Measurements from ENCODE around the gene SLIT3.

SLIT3 gene

DNA sequence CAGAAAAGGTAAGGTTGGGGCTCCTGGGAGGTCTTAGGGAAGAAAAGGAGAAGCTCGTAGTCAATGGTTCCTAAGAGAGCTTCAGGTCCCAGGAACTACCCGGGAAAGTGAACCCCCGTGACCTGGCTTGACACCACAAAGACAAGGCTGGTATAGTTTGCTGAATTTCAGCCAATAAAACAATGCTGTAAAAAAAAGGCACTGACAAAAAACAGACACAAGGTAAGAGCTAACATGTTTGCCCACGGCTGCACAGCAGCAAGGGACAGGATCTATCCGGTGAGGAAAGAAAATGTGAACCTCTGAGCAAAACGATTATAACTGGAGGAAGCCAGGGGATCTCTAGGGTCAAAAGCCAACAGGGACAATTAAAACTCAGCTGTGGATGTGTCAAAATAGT, 17.1 kb downstream of the SLIT3 start:
- H3K4me3 ChIP-seq (ENCODE audit: low read length) = no peak overlapping the region
- WGBS = 91% methylated on average over 6 of the region's 6 CpGs
- H3K27me3 ChIP-seq (ENCODE audit: insufficient read depth, low read length) = no peaks in the 10 kb centered on the region; the same call in 1 of the 2 replicates
- H3K27ac ChIP-seq (ENCODE audit: low read depth, low read length) = no peak overlapping the region
- no peak overlapping the region for H3K9ac ChIP-seq (ENCODE audit: low read depth, low read length)
- H3K9me3 ChIP-seq (ENCODE audit: insufficient read depth, low read depth, low read length) = no peaks in the 10 kb centered on the region
- H3K36me3 ChIP-seq (ENCODE audit: insufficient read depth, low read length) = no peaks in the 10 kb centered on the region
- H3K4me1 ChIP-seq (ENCODE audit: insufficient read depth, low read length) = peaks cover 9% of the 10 kb centered on the region

DNA sequence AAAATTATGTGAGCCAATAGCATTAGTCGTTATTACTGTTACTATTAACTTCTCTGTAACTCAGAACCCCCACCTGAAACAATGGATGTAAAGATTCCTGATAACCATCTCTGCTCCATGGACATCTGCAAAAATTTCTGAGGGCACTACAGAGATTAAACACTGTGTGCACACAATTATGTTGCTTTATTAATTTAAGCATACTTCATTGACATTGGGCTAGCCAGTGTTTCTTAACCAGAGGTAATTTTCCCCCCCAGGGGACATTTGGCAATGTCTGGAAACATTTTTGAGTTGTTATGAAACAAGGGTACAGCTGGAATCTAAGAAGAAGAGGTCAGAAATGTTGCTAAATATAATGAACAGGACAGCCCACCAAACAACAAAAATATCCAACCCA, 19.3 kb downstream of the SLIT3 start:
- Histone ChIP-seq H3K9ac (ENCODE audit: low read depth, low read length) (no peak overlapping the region), H3K4me1 (ENCODE audit: insufficient read depth, low read length) (peaks cover 14% of the 10 kb centered on the region), H3K27ac (ENCODE audit: low read depth, low read length) (no peak overlapping the region), H3K4me3 (ENCODE audit: low read length) (no peak overlapping the region), H3K36me3 (ENCODE audit: insufficient read depth, low read length) (no peaks in the 10 kb centered on the region), H3K9me3 (ENCODE audit: insufficient read depth, low read depth, low read length) (no peaks in the 10 kb centered on the region), H3K27me3 (ENCODE audit: insufficient read depth, low read length) (no peaks in the 10 kb centered on the region; the same call in 1 of the 2 replicates)
- 92% methylated on average over 1 of the region's 1 CpG for WGBS

DNA sequence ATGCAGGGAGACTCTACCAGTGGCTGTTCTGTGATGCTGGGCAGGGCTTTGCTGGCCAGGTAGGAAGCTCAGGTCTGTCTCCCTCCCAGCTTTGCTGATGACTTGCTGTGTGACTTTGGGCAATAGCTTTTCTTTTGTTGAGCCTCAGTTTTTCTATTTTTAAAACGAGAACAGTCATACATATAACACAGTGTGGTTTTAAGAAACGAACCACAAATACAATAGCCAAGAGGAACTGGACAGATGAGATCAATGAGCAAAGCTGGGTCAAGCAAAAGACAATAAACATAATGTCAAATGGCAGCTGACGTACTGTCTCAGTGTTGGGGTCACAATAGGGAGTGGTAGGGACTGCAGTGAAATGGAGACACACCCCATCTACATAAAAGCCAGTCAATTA, 20.2 kb downstream of the SLIT3 start:
- H3K36me3 ChIP-seq (ENCODE audit: insufficient read depth, low read length) = no peaks in the 10 kb centered on the region
- 92% methylated on average over 2 of the region's 3 CpGs for WGBS
- no peak overlapping the region for H3K9ac ChIP-seq (ENCODE audit: low read depth, low read length)
- no peaks in the 10 kb centered on the region for H3K9me3 ChIP-seq (ENCODE audit: insufficient read depth, low read depth, low read length)
- H3K4me3 ChIP-seq (ENCODE audit: low read length) = no peak overlapping the region
- peaks cover 14% of the 10 kb centered on the region for H3K4me1 ChIP-seq (ENCODE audit: insufficient read depth, low read length)
- no peaks in the 10 kb centered on the region; the same call in 1 of the 2 replicates for H3K27me3 ChIP-seq (ENCODE audit: insufficient read depth, low read length)
- no peak overlapping the region for H3K27ac ChIP-seq (ENCODE audit: low read depth, low read length)

DNA sequence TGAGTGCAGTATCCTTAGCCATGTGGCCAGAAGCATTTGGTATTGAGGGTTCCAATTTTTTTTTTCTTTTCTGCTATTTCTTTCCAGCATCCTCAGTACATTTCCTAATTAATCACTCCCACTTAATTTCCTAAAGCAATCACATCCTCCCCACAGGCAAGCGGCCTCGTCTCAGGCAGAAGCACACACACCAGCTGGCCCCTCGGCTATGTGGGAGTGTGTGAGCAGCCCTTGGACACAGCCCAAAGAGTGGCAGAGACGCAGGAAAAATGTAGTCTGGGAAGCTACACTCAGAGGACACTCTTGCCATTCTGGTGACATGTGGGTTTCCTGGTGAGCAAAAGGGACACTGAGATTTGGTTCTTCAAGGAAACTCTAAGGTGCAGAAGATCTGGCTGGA, 20.7 kb downstream of the SLIT3 start:
- 93% methylated on average over 4 of the region's 4 CpGs for WGBS
- H3K36me3 ChIP-seq (ENCODE audit: insufficient read depth, low read length) = no peaks in the 10 kb centered on the region
- no peaks in the 10 kb centered on the region for H3K9me3 ChIP-seq (ENCODE audit: insufficient read depth, low read depth, low read length)
- H3K4me1 ChIP-seq (ENCODE audit: insufficient read depth, low read length) = peaks cover 14% of the 10 kb centered on the region
- no peak overlapping the region for H3K9ac ChIP-seq (ENCODE audit: low read depth, low read length)
- H3K27ac ChIP-seq (ENCODE audit: low read depth, low read length) = no peak overlapping the region
- H3K4me3 ChIP-seq (ENCODE audit: low read length) = no peak overlapping the region
- no peaks in the 10 kb centered on the region; the same call in 1 of the 2 replicates for H3K27me3 ChIP-seq (ENCODE audit: insufficient read depth, low read length)

DNA sequence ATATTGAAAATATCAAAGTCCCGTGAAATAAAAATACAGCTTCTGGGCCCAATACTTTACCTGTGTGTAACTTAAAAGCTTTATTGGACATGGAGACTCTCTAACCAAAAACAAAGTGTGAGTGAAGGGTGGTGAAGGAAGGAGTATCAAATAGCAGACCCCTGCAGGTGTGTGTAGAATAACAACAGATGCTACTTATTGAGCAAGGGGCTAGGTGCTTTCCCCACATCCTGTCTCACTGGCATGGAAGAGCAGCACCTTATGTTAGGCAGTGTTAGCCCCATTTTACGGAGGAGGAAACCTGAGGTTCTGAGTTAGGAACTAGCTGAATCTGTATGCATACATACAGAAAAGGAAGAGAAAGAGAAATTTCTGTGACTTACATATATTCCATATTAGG, 21.8 kb downstream of the SLIT3 start:
- no peaks in the 10 kb centered on the region for H3K36me3 ChIP-seq (ENCODE audit: insufficient read depth, low read length)
- H3K9me3 ChIP-seq (ENCODE audit: insufficient read depth, low read depth, low read length) = no peaks in the 10 kb centered on the region
- H3K27ac ChIP-seq (ENCODE audit: low read depth, low read length) = no peak overlapping the region
- H3K4me3 ChIP-seq (ENCODE audit: low read length) = no peak overlapping the region
- H3K4me1 ChIP-seq (ENCODE audit: insufficient read depth, low read length) = peaks cover 14% of the 10 kb centered on the region
- no peak overlapping the region for H3K9ac ChIP-seq (ENCODE audit: low read depth, low read length)
- 100% methylated on average over 2 of the region's 2 CpGs for WGBS
- H3K27me3 ChIP-seq (ENCODE audit: insufficient read depth, low read length) = no peaks in the 10 kb centered on the region

DNA sequence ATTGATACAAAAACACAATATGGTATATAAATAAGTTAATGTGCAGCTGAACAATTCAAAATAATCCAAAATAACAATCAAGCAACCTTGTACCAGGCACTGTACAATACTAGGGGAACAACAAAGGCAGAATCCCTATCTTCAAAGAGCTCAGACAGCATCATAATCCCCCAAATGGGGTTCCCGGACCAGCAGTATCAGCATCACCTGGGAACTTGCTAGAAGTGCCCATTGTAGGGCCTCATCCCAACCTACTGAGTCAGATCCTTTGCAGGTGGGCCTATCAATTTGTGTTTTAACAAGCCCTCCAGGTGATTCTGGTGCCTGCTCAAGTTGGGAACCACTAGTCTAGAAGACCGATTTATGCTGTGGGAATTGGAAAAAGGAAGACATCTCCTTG, 27.1 kb downstream of the SLIT3 start:
- Histone ChIP-seq H3K9me3 (ENCODE audit: insufficient read depth, low read depth, low read length) (no peaks in the 10 kb centered on the region), H3K9ac (ENCODE audit: low read depth, low read length) (no peak overlapping the region), H3K27ac (ENCODE audit: low read depth, low read length) (no peak overlapping the region), H3K4me1 (ENCODE audit: insufficient read depth, low read length) (peaks cover 8% of the 10 kb centered on the region), H3K36me3 (ENCODE audit: insufficient read depth, low read length) (no peaks in the 10 kb centered on the region), H3K4me3 (ENCODE audit: low read length) (no peak overlapping the region), H3K27me3 (ENCODE audit: insufficient read depth, low read length) (no peaks in the 10 kb centered on the region)
- WGBS = 94% methylated on average over 2 of the region's 2 CpGs

DNA sequence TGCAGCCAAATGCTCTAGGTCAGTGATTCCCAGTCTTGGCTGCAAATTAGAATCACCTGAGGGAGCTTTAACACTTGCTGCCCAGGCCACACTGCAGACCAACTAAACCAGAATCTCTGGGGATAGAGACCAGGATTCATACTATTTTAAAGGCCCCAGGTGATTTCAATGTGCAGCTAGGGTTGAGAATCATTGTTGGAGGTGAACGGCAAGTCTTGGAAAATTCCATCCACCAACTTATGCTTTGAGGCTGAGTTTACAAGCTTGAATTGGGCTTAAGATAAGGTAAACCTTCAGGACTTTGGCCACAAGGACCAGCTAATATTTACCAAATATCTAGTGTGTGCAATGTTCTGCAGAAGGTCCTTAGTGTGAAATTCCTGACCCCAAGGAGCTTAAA, 27.5 kb downstream of the SLIT3 start:
- Histone ChIP-seq H3K27ac (ENCODE audit: low read depth, low read length) (no peak overlapping the region), H3K9me3 (ENCODE audit: insufficient read depth, low read depth, low read length) (no peaks in the 10 kb centered on the region), H3K27me3 (ENCODE audit: insufficient read depth, low read length) (no peaks in the 10 kb centered on the region), H3K9ac (ENCODE audit: low read depth, low read length) (no peak overlapping the region), H3K36me3 (ENCODE audit: insufficient read depth, low read length) (no peaks in the 10 kb centered on the region), H3K4me3 (ENCODE audit: low read length) (no peak overlapping the region), H3K4me1 (ENCODE audit: insufficient read depth, low read length) (peaks cover 6% of the 10 kb centered on the region; the same call in 1 of the 2 replicates)
- 100% methylated on average over 1 of the region's 1 CpG for WGBS

DNA sequence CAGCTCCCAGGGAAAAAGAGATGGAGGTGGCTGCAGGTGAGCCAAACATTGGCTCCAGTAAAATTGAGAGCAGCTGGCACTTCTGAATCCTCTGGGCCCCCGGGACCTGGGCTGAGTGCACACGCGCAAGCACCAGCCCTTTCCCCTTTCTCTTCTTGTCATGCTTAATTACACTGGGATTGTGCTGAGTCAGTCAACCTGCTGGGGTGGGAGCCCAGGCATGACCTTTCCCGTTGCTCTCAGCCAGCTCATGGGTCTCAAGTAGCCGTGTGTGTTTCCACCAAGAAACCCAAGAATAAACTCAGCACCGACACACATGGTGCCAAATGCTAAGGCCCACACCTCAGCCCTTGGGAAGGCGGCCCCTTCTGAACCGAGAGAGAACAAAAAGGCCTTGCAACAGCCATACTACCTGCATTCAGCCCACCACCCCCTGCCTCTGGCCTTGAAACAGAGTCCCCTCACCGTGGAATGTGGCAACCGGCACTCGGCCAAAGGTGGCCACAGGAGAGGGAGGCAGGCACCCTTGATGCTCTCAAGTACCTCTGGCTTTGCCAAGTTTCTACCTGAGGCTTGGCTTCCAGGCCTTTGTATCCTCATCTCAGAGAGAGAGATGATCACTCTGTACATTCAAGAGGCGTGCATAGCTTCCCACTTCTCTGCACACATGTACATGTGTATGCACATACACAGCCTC, 28.1 kb downstream of the SLIT3 start:
- no peak overlapping the region for H3K4me3 ChIP-seq (ENCODE audit: low read length)
- 87% methylated on average over 12 of the region's 12 CpGs for WGBS
- H3K27ac ChIP-seq (ENCODE audit: low read depth, low read length) = no peak overlapping the region
- no peaks in the 10 kb centered on the region for H3K36me3 ChIP-seq (ENCODE audit: insufficient read depth, low read length)
- H3K4me1 ChIP-seq (ENCODE audit: insufficient read depth, low read length) = peaks cover 4% of the 10 kb centered on the region; the same call in 1 of the 2 replicates
- no peaks in the 10 kb centered on the region for H3K27me3 ChIP-seq (ENCODE audit: insufficient read depth, low read length)
- no peak overlapping the region for H3K9ac ChIP-seq (ENCODE audit: low read depth, low read length)
- H3K9me3 ChIP-seq (ENCODE audit: insufficient read depth, low read depth, low read length) = no peaks in the 10 kb centered on the region

DNA sequence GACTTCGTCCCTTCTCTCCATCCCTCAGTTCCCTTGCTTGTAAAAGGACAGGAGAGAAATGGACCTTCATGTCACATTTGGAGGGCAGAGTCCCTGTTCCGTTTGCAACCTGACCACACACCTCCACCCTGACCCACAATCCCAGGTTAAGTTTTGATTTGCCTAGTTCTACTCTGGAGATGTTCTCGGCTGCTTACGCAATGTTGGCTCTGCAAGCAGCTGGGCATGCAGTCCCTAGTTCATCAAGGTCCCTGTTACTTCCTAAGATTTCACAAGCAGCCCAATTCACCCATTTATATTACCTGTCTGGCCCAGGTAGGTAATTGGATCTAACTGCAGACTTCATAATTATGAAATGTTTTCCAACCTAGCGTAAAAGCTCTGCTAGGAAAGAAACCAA, 28.8 kb downstream of the SLIT3 start:
- Histone ChIP-seq H3K27me3 (ENCODE audit: insufficient read depth, low read length) (no peaks in the 10 kb centered on the region), H3K4me1 (ENCODE audit: insufficient read depth, low read length) (peaks cover 3% of the 10 kb centered on the region; the same call in 1 of the 2 replicates), H3K4me3 (ENCODE audit: low read length) (no peak overlapping the region), H3K9ac (ENCODE audit: low read depth, low read length) (no peak overlapping the region), H3K9me3 (ENCODE audit: insufficient read depth, low read depth, low read length) (no peaks in the 10 kb centered on the region), H3K36me3 (ENCODE audit: insufficient read depth, low read length) (no peaks in the 10 kb centered on the region), H3K27ac (ENCODE audit: low read depth, low read length) (no peak overlapping the region)
- WGBS = 92% methylated on average over 5 of the region's 5 CpGs

DNA sequence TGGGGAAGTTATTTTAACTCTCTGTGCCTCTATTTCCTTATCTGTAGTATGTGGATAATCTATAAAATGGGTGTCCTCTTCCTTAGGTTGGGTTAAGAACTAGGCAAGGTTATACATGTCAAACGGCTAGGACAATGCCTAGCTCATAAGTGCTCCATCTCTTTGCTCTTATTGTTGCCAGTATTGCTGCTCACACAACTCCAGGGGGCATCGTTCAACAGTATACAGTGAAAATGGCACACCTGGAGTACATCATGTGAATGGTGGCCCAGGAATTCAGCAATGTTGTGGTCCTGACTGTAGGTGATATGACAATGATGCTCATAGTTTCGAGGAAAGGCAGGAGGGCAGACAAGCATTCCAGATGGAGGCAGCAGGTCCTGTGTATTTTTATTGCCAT, 30.1 kb downstream of the SLIT3 start:
- H3K27me3 ChIP-seq (ENCODE audit: insufficient read depth, low read length) = no peaks in the 10 kb centered on the region
- no peak overlapping the region for H3K4me3 ChIP-seq (ENCODE audit: low read length)
- H3K27ac ChIP-seq (ENCODE audit: low read depth, low read length) = no peak overlapping the region
- no peak overlapping the region for H3K9ac ChIP-seq (ENCODE audit: low read depth, low read length)
- 96% methylated on average over 3 of the region's 3 CpGs for WGBS
- H3K36me3 ChIP-seq (ENCODE audit: insufficient read depth, low read length) = no peaks in the 10 kb centered on the region
- H3K9me3 ChIP-seq (ENCODE audit: insufficient read depth, low read depth, low read length) = no peaks in the 10 kb centered on the region
- peaks cover 3% of the 10 kb centered on the region; the same call in 1 of the 2 replicates for H3K4me1 ChIP-seq (ENCODE audit: insufficient read depth, low read length)

DNA sequence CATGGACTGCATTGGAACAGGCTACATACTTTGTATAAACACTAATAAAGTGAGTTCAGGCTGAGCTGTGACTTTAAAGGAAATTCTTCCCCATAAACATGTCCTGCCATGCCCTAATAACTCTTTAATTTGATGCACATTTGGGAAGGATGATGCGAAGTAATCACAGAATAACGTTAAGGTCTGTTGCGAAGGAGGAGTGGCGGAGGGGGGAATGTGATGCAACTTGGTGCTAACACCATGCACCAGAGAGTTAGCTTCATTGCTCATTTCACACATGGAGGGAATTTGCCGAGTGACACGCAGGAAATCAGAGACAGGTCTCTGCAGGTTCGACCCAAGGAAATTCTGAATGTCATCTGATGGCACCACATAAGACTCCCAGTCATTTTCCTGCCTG, 32.9 kb downstream of the SLIT3 start:
- no peaks in the 10 kb centered on the region for H3K27me3 ChIP-seq (ENCODE audit: insufficient read depth, low read length)
- H3K36me3 ChIP-seq (ENCODE audit: insufficient read depth, low read length) = no peaks in the 10 kb centered on the region
- peaks cover 6% of the 10 kb centered on the region for H3K4me1 ChIP-seq (ENCODE audit: insufficient read depth, low read length)
- H3K9me3 ChIP-seq (ENCODE audit: insufficient read depth, low read depth, low read length) = no peaks in the 10 kb centered on the region
- H3K4me3 ChIP-seq (ENCODE audit: low read length) = no peak overlapping the region
- no peak overlapping the region for H3K9ac ChIP-seq (ENCODE audit: low read depth, low read length)
- 89% methylated on average over 7 of the region's 7 CpGs for WGBS
- H3K27ac ChIP-seq (ENCODE audit: low read depth, low read length) = no peak overlapping the region

DNA sequence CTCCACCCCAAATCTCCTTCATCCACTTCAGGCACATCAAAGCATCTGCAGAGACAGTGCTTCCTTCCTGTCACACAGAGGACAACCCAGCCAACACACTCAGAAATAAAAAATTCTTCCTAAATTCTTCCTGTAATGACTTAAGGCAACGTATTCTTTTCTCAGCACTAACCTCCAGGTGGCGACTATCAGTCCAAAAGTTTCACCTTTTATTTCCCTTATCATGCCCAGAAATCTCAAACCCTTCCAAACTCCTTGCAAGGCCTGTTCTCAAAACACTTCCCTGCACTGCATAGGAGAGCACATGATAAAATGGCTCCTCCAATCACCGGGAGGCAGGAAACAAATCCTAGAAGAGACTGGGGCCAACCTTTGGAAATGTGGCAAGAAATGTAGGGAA, 35.1 kb downstream of the SLIT3 start:
- H3K27ac ChIP-seq (ENCODE audit: low read depth, low read length) = no peak overlapping the region
- H3K4me1 ChIP-seq (ENCODE audit: insufficient read depth, low read length) = peaks cover 2% of the 10 kb centered on the region; the same call in 1 of the 2 replicates
- 82% methylated on average over 3 of the region's 3 CpGs for WGBS
- H3K9ac ChIP-seq (ENCODE audit: low read depth, low read length) = no peak overlapping the region
- H3K9me3 ChIP-seq (ENCODE audit: insufficient read depth, low read depth, low read length) = no peaks in the 10 kb centered on the region
- no peak overlapping the region for H3K4me3 ChIP-seq (ENCODE audit: low read length)
- H3K27me3 ChIP-seq (ENCODE audit: insufficient read depth, low read length) = no peaks in the 10 kb centered on the region
- no peaks in the 10 kb centered on the region for H3K36me3 ChIP-seq (ENCODE audit: insufficient read depth, low read length)
